Measurements from ENCODE around the gene PARP1. TPM values are rescaled to one million over a fixed set of nuclear protein-coding genes. Genes with fewer than 3 reads are reported as not detected.

Gene PARP1
- total and polyA plus RNA-seq, 8 donors = 78.7 to 153 (median 129) TPM

DNA sequence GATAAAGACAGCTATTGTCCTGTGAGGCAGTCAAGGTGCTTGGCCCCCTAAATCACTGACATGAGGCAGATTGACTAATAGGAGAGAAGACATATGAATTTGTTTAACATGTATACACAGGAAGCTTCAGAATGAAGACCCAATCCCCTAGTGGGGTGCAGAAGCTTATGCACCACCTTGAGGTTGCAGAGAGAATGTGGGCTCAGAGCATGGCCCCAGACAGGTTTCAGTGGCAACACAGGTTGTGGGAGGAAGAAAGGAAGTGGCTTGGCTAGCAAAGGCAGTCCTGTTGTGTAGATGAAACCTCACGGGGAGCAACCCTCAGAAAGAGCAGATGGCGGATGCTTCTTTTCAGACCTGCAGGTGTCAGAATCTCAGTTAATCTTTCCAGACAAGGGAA is 37.0 kb upstream of the PARP1 start:
- intact Hi-C loops (cut with DNase I) = no loop called here
- Histone ChIP-seq H3K9me3 (no peaks in the 10 kb centered on the region), H3K36me3 (no peaks in the 10 kb centered on the region), H3K27me3 (no peaks in the 10 kb centered on the region), H3K4me1 (no peaks in the 10 kb centered on the region), H3K27ac (no peak overlapping the region), H3K4me3 (no peak overlapping the region)
- TF ChIP-seq, protein P1, sequence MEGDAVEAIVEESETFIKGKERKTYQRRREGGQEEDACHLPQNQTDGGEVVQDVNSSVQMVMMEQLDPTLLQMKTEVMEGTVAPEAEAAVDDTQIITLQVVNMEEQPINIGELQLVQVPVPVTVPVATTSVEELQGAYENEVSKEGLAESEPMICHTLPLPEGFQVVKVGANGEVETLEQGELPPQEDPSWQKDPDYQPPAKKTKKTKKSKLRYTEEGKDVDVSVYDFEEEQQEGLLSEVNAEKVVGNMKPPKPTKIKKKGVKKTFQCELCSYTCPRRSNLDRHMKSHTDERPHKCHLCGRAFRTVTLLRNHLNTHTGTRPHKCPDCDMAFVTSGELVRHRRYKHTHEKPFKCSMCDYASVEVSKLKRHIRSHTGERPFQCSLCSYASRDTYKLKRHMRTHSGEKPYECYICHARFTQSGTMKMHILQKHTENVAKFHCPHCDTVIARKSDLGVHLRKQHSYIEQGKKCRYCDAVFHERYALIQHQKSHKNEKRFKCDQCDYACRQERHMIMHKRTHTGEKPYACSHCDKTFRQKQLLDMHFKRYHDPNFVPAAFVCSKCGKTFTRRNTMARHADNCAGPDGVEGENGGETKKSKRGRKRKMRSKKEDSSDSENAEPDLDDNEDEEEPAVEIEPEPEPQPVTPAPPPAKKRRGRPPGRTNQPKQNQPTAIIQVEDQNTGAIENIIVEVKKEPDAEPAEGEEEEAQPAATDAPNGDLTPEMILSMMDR (IDR thresholded peaks at IDR 0.05) = no peak
- no peak for DNase-seq
- ATAC-seq = peak; percentile 31

GRCh38 chr1:226443439-226443838 is 35.5 kb upstream of the PARP1 start:
- Histone ChIP-seq H3K4me1 (no peaks in the 10 kb centered on the region), H3K9me3 (no peaks in the 10 kb centered on the region), H3K27ac (no peak overlapping the region), H3K36me3 (no peaks in the 10 kb centered on the region), H3K27me3 (no peaks in the 10 kb centered on the region), H3K4me3 (no peak overlapping the region)
- ATAC-seq = no peak
- no peak for DNase-seq
- TF ChIP-seq, protein P1 (IDR thresholded peaks at IDR 0.05) = no peak
- intact Hi-C loops (cut with DNase I) = no loop called here

GRCh38 chr1:226443033-226443432 is 35.1 kb upstream of the PARP1 start:
- H3K27me3 ChIP-seq = no peaks in the 10 kb centered on the region
- H3K4me3 ChIP-seq = no peak overlapping the region
- TF ChIP-seq, protein P1 (IDR thresholded peaks at IDR 0.05) = no peak
- no peak for ATAC-seq
- no peak for DNase-seq
- no peaks in the 10 kb centered on the region for H3K9me3 ChIP-seq
- no peak overlapping the region for H3K27ac ChIP-seq
- intact Hi-C loops (cut with DNase I) = no loop called here
- no peaks in the 10 kb centered on the region for H3K36me3 ChIP-seq
- no peaks in the 10 kb centered on the region for H3K4me1 ChIP-seq

DNA sequence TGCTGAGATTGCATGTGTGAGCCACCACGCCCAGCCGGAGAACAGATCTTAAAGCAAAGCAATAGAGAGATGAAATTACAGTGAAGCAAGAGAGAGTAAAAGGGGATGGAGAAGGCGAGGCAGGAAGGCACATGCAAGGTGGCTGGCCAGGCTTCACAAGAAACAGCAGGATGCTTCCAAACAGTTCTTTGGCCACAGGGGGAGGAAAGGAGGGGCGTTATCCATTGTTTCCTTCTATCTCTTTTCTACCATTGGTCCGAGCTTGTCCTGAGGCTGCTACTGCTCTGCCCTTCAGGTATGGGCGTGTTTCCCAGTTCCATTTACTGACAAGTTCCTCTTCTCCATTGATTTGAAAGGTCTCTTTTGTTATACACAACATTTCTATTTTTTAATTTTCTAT is 33.7 kb upstream of the PARP1 start:
- Histone ChIP-seq H3K27ac (no peak overlapping the region), H3K4me3 (no peak overlapping the region), H3K9me3 (no peaks in the 10 kb centered on the region), H3K27me3 (peaks cover 0 to 5% of the 10 kb centered on the region in 2 donors), H3K4me1 (no peaks in the 10 kb centered on the region), H3K36me3 (no peaks in the 10 kb centered on the region)
- DNase-seq = no peak
- intact Hi-C loops (cut with DNase I) = no loop called here
- ATAC-seq = no peak
- TF ChIP-seq, protein P1 (IDR thresholded peaks at IDR 0.05) = no peak

GRCh38 chr1:226440512-226440911 is 32.6 kb upstream of the PARP1 start:
- TF ChIP-seq, protein P1 (IDR thresholded peaks at IDR 0.05) = no peak
- H3K4me1 ChIP-seq = no peaks in the 10 kb centered on the region
- H3K27me3 ChIP-seq = peaks cover 0 to 6% of the 10 kb centered on the region in 2 donors
- no peak overlapping the region for H3K4me3 ChIP-seq
- H3K27ac ChIP-seq = no peak overlapping the region
- DNase-seq (no peak), ATAC-seq (no peak)
- no peaks in the 10 kb centered on the region for H3K36me3 ChIP-seq
- intact Hi-C loops (cut with DNase I) = no loop called here
- no peaks in the 10 kb centered on the region for H3K9me3 ChIP-seq
